Osteoblast (primary cell): ENCODE measurements around the gene GPRIN2. TPM values are rescaled to one million over a fixed set of nuclear protein-coding genes. Genes with fewer than 3 reads are reported as not detected.

Source experiments
- DNase-seq: peaks from one replicate; pipeline ENCODE4 v3.0.0; 2011; ENCODE audit warnings: low spot score, mixed read lengths; ENCODE audit not compliant: insufficient read length; ENCODE audit errors: missing footprints
- H2AFZ ChIP-seq: 2 replicates; pipeline ENCODE4 v1.6.0; 2011; ENCODE audit warnings: mild to moderate bottlenecking, low read length
- H3K27ac ChIP-seq: 2 replicates; pipeline ENCODE4 v1.5.1; 2011; ENCODE audit warnings: mild to moderate bottlenecking, low read depth, low read length, moderate library complexity
- H3K27me3 ChIP-seq: 2 replicates; pipeline ENCODE4 v1.6.0; 2012; ENCODE audit warnings: mild to moderate bottlenecking, control low read depth, inconsistent platforms, low read length, moderate library complexity; ENCODE audit not compliant: insufficient read depth
- H3K36me3 ChIP-seq: 2 replicates; pipeline ENCODE4 v1.5.1; 2011; ENCODE audit warnings: mild to moderate bottlenecking, low read length, control low read depth, moderate library complexity; ENCODE audit not compliant: insufficient read depth
- H3K4me1 ChIP-seq: 2 replicates; pipeline ENCODE4 v1.5.1; 2011; ENCODE audit warnings: mild to moderate bottlenecking, low read length, control low read depth, moderate library complexity; ENCODE audit not compliant: insufficient read depth
- H3K4me2 ChIP-seq: 2 replicates; pipeline ENCODE4 v1.6.0; 2011; ENCODE audit warnings: mild to moderate bottlenecking, low read length; ENCODE audit not compliant: insufficient read depth
- H3K4me3 ChIP-seq: fragments of 200-600 bp; sonication (generic); 3 replicates; pipeline ENCODE4 v1.5.1; 2012; ENCODE audit warnings: mild to moderate bottlenecking, low read length, inconsistent platforms; ENCODE audit not compliant: insufficient read depth
- H3K79me2 ChIP-seq: 2 replicates; pipeline ENCODE4 v1.6.0; 2012; ENCODE audit warnings: mild to moderate bottlenecking, low read length, control low read depth, inconsistent platforms; ENCODE audit not compliant: insufficient read depth
- H3K9me3 ChIP-seq: 2 replicates; pipeline ENCODE4 v1.5.1; 2011; ENCODE audit warnings: low read depth, low read length, control low read depth
- H4K20me1 ChIP-seq: 2 replicates; pipeline ENCODE4 v1.6.0; 2012; ENCODE audit warnings: mild to moderate bottlenecking, low read length, control low read depth; ENCODE audit not compliant: insufficient read depth
- total RNA-seq: library from RNA; depleted of rRNA; stranded (reverse); fragments of >200 nt; gene quantifications from 2 replicates; pipeline ENCODE4 v1.2.3, GENCODE V29; 2012
- TF ChIP-seq, protein P1 (sequence below): IDR thresholded peaks from 2 replicates; pipeline ENCODE4 v1.5.1; 2011; ENCODE audit warnings: mild to moderate bottlenecking, low read depth, low read length, moderate library complexity; ENCODE audit errors: extremely low read depth

Gene GPRIN2
- total RNA-seq, 1 donor: not detected

DNA sequence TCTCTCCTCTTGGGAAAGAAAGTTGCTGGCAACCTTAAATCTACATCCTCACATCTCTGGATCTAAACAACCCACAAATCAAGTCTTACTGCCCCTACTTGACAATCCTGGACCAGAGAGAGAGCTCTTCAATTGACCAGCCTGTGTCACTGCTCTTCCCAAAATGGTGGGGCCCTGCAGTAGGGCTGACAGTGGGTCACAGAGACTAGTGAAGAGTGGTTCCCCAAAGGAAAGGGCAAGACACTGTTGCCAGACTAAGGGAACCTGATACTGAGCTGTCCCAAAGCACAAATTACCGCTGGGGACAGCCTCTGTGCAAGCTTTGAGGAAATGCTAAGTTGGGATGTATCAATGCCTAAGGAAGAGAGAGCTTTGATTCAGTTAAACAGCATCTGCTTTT is 4.5 kb upstream of the GPRIN2 start:
- Histone ChIP-seq H3K79me2 (no peaks in the 10 kb centered on the region), H3K4me3 (no peak overlapping the region), H3K4me1 (no peaks in the 10 kb centered on the region), H3K36me3 (no peaks in the 10 kb centered on the region), H4K20me1 (peaks cover 4% of the 10 kb centered on the region), H3K27ac (no peak overlapping the region), H3K27me3 (peaks cover 40% of the 10 kb centered on the region), H3K4me2 (no peak overlapping the region), H3K9me3 (no peaks in the 10 kb centered on the region), H2AFZ (no peak overlapping the region)
- TF ChIP-seq, protein P1, sequence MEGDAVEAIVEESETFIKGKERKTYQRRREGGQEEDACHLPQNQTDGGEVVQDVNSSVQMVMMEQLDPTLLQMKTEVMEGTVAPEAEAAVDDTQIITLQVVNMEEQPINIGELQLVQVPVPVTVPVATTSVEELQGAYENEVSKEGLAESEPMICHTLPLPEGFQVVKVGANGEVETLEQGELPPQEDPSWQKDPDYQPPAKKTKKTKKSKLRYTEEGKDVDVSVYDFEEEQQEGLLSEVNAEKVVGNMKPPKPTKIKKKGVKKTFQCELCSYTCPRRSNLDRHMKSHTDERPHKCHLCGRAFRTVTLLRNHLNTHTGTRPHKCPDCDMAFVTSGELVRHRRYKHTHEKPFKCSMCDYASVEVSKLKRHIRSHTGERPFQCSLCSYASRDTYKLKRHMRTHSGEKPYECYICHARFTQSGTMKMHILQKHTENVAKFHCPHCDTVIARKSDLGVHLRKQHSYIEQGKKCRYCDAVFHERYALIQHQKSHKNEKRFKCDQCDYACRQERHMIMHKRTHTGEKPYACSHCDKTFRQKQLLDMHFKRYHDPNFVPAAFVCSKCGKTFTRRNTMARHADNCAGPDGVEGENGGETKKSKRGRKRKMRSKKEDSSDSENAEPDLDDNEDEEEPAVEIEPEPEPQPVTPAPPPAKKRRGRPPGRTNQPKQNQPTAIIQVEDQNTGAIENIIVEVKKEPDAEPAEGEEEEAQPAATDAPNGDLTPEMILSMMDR: no peak
- DNase-seq: no peak

DNA sequence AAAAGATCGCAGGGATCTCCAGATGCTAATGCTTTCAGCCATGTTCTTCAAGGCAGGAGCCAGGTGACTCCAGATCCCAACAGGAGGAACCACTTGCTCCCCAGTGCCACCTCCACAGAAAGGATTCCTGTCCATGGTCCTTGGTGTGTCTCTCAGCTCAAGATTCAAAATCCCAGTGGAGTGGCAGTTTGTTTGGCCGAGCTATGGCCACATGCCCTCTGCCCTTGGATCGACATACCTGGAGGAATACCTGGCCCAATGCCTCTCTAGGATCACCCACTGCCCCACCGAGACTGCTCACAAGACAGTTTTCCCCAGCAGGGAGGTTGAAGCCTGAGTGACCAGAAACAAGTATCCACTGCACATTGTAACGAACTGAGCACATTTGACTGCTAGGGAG is 3.9 kb upstream of the GPRIN2 start:
- no peaks in the 10 kb centered on the region for H3K36me3 ChIP-seq
- H3K4me2 ChIP-seq: no peak overlapping the region
- no peaks in the 10 kb centered on the region for H3K4me1 ChIP-seq
- H3K4me3 ChIP-seq: no peak overlapping the region
- no peaks in the 10 kb centered on the region for H3K9me3 ChIP-seq
- H3K79me2 ChIP-seq: no peaks in the 10 kb centered on the region
- H2AFZ ChIP-seq: no peak overlapping the region
- H3K27ac ChIP-seq: no peak overlapping the region
- peaks cover 45% of the 10 kb centered on the region for H3K27me3 ChIP-seq
- TF ChIP-seq, protein P1: no peak
- no peak for DNase-seq
- peaks cover 4% of the 10 kb centered on the region for H4K20me1 ChIP-seq

DNA sequence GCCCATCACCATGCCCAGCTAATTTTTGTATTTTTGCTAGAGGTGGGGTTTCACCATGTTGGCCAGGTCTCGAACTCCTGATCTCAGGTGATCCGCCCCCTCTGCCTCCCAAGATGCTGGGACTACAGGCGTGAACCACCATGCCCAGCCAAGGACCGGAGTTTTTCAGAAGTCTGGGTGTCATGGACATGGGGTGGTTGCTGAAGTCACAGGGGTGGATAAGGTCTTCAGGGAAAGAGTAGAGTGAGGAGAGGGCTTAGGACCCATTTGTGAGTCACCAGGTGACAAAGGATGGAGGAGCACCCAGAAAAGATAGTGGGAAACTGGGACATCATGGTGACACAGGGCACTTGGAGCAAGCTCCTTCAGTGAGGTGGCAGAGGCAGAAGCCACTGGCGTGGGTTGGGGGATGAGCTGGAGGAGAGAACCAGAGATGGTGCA is 2.8 kb upstream of the GPRIN2 start:
- H3K4me2 ChIP-seq: no peak overlapping the region
- H3K4me3 ChIP-seq: no peak overlapping the region
- no peaks in the 10 kb centered on the region for H3K79me2 ChIP-seq
- H3K27ac ChIP-seq: no peak overlapping the region
- no peaks in the 10 kb centered on the region for H3K4me1 ChIP-seq
- H3K9me3 ChIP-seq: no peaks in the 10 kb centered on the region
- no peaks in the 10 kb centered on the region for H3K36me3 ChIP-seq
- H4K20me1 ChIP-seq: peaks cover 4% of the 10 kb centered on the region
- H3K27me3 ChIP-seq: peaks cover 54% of the 10 kb centered on the region
- no peak overlapping the region for H2AFZ ChIP-seq
- no peak for DNase-seq
- TF ChIP-seq, protein P1: no peak

DNA sequence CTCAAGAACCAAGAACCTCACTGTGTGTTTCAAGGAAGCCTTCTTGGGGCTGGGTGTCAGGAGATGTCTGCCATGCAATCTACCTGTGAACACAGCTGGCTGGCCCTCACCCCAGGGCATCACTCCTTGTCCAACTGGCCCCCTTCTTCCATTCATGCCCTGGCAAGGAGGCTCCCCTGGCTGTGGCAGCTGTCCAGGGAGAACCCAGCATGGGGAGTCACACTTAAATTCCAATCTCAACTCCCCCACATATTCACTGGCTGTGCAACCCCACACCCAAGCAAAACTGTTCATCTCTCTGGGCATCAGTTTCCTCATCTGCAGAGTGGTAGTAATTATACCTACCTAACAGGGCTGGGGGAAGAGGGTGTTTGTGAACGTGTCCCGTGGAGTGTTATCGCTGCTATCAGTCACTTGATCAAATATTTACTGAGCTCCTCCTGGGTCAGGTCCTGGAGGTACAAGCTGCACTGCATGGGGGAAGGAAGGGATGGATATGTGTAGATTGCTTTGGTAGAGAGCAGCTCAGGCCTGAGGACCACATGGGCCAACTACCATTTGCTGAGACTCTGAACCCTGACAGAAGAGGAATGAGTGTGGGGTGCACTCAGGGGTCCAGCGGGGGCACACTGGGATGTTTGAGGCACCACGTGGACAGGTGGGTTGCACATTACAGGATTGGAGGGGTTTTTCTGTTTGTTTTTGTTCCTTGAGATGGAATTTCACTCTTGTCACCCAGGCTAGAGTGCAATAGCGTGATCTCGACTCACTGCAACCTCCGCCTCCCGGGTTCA is 2.1 kb upstream of the GPRIN2 start:
- H3K27me3 ChIP-seq: peaks cover 60% of the 10 kb centered on the region
- TF ChIP-seq, protein P1: no peak
- no peak overlapping the region for H3K4me2 ChIP-seq
- H3K79me2 ChIP-seq: no peaks in the 10 kb centered on the region
- no peaks in the 10 kb centered on the region for H3K36me3 ChIP-seq
- H3K4me1 ChIP-seq: no peaks in the 10 kb centered on the region
- H3K9me3 ChIP-seq: no peaks in the 10 kb centered on the region
- no peak for DNase-seq
- H3K27ac ChIP-seq: no peak overlapping the region
- H3K4me3 ChIP-seq: no peak overlapping the region
- H4K20me1 ChIP-seq: peaks cover 4% of the 10 kb centered on the region
- H2AFZ ChIP-seq: no peak overlapping the region
